Glutamatergic neuron (in vitro differentiated cells): Measurements from ENCODE around the gene TAF5L. TPM values are rescaled to one million over a fixed set of nuclear protein-coding genes. Genes with fewer than 3 reads are reported as not detected.

ENCODE experiments used
- DNase-seq: peaks from one replicate; pipeline ENCODE4 v3.0.0; 2022
- H3K27ac Mint-ChIP-seq: one replicate; pipeline ENCODE4 v1.8.0; 2020; ENCODE audit warnings: mild to moderate bottlenecking, mixed read lengths, inconsistent platforms; ENCODE audit not compliant: unreplicated experiment
- H3K27me3 Mint-ChIP-seq: one replicate; pipeline ENCODE4 v1.8.0; 2020; ENCODE audit warnings: mild to moderate bottlenecking, moderate library complexity, mixed read lengths, inconsistent platforms; ENCODE audit not compliant: unreplicated experiment
- H3K36me3 Mint-ChIP-seq: one replicate; pipeline ENCODE4 v1.8.0; 2020; ENCODE audit warnings: mild to moderate bottlenecking, mixed read lengths, inconsistent platforms; ENCODE audit not compliant: unreplicated experiment
- H3K4me1 Mint-ChIP-seq: one replicate; pipeline ENCODE4 v1.8.0; 2020; ENCODE audit warnings: mild to moderate bottlenecking, low read depth, mixed read lengths, inconsistent platforms; ENCODE audit not compliant: unreplicated experiment
- H3K4me3 Mint-ChIP-seq: one replicate; pipeline ENCODE4 v1.8.0; 2020; ENCODE audit warnings: mild to moderate bottlenecking, mixed read lengths, inconsistent platforms; ENCODE audit not compliant: unreplicated experiment
- H3K9me3 Mint-ChIP-seq: one replicate; pipeline ENCODE4 v1.8.0; 2020; ENCODE audit warnings: mild to moderate bottlenecking, moderate library complexity, mixed read lengths, inconsistent platforms; ENCODE audit not compliant: unreplicated experiment
- CTCF ChIP-seq: fragments of 200-600 bp; sonication (generic); IDR thresholded peaks from one replicate; pipeline ENCODE4 v1.5.0; 2021; ENCODE audit not compliant: partially characterized antibody, unreplicated experiment
- total RNA-seq: library from RNA; stranded (reverse); fragmentation: NEBNext Ultra II Directional; extraction: Animal tissue kit (Norgen Biotek cat#: 25700); gene quantifications from one replicate; pipeline ENCODE4 v1.2.1, GENCODE V29; 2021; ENCODE audit not compliant: unreplicated experiment

TAF5L gene
- total RNA-seq, 1 donor from 2014 or later = 19.6 TPM

DNA sequence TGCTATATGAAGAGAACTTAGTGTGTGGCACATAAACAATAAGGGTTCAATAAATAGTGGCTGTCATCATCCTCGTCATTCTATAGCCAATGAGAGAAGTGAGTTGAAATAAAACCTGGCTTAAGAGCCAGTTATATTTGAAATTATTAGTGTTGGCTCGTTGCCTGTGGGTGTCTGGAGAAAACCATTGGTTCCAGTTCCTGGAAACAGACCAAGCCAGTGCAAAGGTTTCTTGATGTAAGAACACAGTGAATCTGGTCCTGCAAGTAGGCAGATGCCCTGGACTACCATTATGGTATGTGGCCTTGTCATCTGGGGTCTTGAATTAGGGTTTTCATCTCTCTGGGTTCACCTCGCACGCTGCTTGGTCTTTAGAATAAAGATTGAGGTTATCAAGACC lies 43.4 kb upstream of the TAF5L start:
- H3K4me1 Mint-ChIP-seq = no peaks in the 10 kb centered on the region
- TF ChIP-seq CTCF = no peak
- H3K4me3 Mint-ChIP-seq = no peak overlapping the region
- DNase-seq = no peak
- H3K27me3 Mint-ChIP-seq = no peaks in the 10 kb centered on the region
- H3K36me3 Mint-ChIP-seq = no peaks in the 10 kb centered on the region
- no peak overlapping the region for H3K27ac Mint-ChIP-seq
- no peaks in the 10 kb centered on the region for H3K9me3 Mint-ChIP-seq

DNA sequence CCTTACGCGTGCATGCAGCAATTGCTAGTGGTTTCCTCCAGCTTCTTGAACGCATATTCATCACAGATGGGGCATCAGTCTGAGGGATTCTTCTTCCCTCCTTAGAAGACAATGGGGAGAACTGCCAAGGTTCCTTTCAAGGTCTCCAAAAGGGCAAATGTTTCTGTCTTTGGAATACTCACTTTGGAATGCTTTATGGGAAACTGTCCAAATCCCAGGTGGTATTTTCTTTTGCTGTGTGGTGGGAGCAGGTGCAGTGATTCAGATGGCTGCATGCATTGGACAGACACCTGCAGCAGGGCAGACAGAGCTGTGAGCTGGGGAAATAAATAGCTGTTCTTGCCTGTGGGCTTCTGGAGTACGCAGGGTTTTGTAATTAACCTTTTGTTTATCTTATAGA lies 40.7 kb upstream of the TAF5L start:
- no peak overlapping the region for H3K4me3 Mint-ChIP-seq
- no peaks in the 10 kb centered on the region for H3K9me3 Mint-ChIP-seq
- DNase-seq = no peak
- no peaks in the 10 kb centered on the region for H3K27me3 Mint-ChIP-seq
- TF ChIP-seq CTCF = no peak
- H3K27ac Mint-ChIP-seq = no peak overlapping the region
- H3K4me1 Mint-ChIP-seq = no peaks in the 10 kb centered on the region
- H3K36me3 Mint-ChIP-seq = no peaks in the 10 kb centered on the region

GRCh38 chr1:229665912-229666558 lies 40.1 kb upstream of the TAF5L start:
- no peaks in the 10 kb centered on the region for H3K27me3 Mint-ChIP-seq
- TF ChIP-seq CTCF = no peak
- no peak overlapping the region for H3K4me3 Mint-ChIP-seq

DNA sequence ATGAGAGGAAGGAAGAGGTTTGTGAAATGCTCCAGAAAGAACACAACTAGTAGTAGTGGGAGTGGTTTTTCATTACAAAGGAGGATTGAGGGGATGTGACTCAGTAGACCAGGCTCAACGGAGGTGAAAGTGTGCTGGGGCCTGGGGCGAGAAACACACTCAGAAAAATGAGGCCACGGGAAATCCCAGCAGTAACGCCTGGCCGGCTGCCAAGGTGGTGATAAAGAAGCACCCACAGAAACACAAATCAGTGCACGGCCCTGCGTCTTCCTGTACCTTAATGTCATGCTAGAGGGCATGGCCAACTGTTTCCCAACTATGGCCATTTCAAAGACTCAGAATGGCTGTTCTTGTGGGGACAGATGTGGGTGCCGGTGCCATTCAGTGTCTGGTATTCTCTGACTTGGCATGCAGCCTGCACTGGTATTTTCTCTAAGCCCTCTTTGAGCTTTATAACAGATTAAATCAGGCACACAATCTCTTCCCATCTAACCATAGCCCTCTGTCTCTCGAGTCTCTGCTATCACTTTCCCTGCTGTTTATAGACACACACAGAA lies 38.3 kb upstream of the TAF5L start:
- Mint-ChIP-seq H3K9me3 (no peaks in the 10 kb centered on the region), H3K4me3 (no peak overlapping the region), H3K27me3 (no peaks in the 10 kb centered on the region), H3K36me3 (no peaks in the 10 kb centered on the region), H3K27ac (no peak overlapping the region), H3K4me1 (no peaks in the 10 kb centered on the region)
- no peak for TF ChIP-seq CTCF
- no peak for DNase-seq

More at GRCh38 chr1:229665912-229666558, 40.1 kb upstream of the TAF5L start:
- H3K27ac Mint-ChIP-seq = no peak overlapping the region
- H3K36me3 Mint-ChIP-seq = no peaks in the 10 kb centered on the region
- no peaks in the 10 kb centered on the region for H3K4me1 Mint-ChIP-seq
- DNase-seq = no peak
- no peaks in the 10 kb centered on the region for H3K9me3 Mint-ChIP-seq

GRCh38 chr1:229661897-229662296 lies 36.0 kb upstream of the TAF5L start:
- DNase-seq = no peak
- H3K9me3 Mint-ChIP-seq = no peaks in the 10 kb centered on the region
- H3K36me3 Mint-ChIP-seq = no peaks in the 10 kb centered on the region
- TF ChIP-seq CTCF = no peak
- no peaks in the 10 kb centered on the region for H3K27me3 Mint-ChIP-seq
- H3K4me3 Mint-ChIP-seq = no peak overlapping the region
- no peaks in the 10 kb centered on the region for H3K4me1 Mint-ChIP-seq
- no peak overlapping the region for H3K27ac Mint-ChIP-seq
